Measurements from ENCODE around the gene RNF187. TPM values are rescaled to one million over a fixed set of nuclear protein-coding genes. Genes with fewer than 3 reads are reported as not detected.
A peak's percentile ranks its signal among the peaks of the same experiment; 100 is the strongest.
"Not testable (repeated sequence)": the region's sequence is repeated elsewhere in the genome, so short reads cannot be mapped to it uniquely, and the experiment has no call there.

Gene RNF187
- total RNA-seq, 1 donor from 2014 or later: 137 TPM

DNA sequence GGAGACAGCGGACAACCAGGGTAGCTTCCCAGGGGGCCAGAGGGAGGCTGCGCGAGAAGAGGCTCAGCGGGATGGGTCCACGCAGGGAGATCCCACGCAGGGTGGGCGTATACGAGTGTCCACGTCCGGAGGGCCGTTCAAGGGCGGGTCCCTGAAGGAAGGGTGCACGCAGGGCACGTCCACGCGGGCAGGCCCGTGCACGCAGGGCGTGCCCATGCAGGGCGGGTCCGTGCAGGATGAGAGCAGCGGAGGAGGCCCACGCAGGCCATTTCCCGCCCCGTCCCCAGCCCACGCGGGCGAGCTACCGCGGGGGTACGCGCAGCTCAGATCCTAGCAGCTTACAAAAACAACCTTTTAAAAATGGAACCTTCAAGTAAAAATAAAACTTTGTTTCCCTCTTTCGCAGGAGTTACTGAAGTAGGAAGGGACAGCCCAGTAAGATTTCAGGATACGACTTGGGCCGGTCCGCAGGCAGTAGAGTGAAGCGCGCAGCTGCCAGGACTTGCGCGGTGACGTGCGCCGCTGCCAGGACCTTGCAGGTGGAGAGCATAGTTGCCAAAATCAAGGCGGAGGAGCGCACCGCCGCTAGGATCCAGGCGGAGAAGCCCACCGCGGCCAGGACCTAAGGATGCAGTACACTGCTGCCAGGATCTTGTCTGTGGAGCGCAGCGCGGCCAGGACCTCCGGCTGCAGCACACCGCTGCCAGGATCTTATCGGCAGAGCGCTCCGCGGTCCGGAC, 416 bp upstream of the RNF187 start:
- DNase-seq (ENCODE audit: low read depth): peak; percentile 70

DNA sequence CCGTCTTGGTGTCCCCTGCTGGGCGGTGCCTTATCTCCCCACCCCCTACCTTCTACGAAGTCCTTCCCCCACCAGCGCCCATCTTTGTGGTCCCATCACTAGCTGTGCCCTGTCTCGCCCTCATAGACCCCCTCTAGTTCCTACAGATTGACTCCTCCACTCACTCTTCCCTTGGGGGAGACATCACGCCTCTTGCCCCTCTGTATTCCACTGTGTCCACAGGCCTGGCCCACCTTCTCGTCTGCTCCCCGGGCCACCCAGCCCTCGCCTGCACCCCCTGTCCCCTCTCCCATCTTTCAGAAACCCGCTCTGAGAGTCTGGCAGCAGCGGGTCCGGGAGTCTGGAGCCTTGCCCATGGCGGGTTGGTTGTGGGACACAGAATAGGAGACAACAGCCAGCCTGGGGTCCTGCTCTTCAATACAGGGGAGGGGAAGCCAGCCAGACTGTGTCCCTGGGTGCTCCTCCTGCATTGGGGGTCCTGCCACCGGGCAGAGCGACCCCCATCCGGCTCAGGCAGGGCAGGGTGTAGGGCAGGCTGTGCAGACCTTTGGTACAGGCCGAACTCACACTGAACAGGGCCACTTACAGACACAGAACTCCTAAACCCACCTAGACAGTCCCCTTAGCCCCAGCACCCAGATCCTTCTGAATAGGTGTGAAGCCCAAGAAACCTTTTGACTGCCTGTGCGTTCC, 1.1 kb downstream of the RNF187 start:
- no peak for DNase-seq (ENCODE audit: low read depth)

DNA sequence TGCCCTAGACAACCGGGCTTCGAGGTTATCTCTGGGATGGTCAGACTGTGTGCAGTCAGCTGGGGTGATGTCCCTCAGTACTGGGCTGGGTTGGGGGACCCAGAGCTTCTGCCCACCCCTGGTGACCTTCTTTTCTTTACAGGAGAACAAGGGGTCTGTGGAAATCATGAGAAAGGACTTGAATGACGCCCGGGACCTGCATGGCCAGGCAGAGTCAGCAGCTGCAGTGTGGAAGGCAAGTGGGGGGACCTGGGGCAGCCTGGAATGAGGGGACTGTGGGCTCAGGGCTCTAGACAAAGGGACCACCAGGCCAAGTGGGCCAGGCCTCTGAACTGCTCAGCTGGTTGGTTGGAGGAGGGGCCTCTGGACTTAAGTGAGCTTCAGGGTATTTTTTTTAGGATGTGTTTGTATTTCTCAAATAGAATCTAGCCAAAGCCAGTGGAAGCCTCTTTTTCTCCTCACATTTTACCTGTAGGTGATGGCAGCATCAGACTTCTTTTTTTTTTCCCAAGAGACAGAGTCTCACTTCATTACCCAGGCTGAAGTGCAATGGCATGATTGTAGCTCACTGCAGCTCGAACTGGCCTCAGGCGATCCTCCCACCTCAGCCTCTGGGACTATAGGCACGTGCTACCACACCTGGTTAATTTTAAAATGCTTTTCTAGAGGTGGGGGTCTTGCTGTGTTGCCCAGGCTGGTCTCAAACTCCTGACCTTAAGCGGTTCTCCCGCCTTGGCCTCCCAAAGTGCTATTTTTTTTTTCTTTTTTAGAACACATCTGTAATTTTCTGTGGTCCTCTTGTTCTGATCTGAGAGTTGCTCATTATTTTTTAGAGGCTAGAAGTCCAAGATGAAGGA, 1.9 kb downstream of the RNF187 start:
- no peak for DNase-seq (ENCODE audit: low read depth)

DNA sequence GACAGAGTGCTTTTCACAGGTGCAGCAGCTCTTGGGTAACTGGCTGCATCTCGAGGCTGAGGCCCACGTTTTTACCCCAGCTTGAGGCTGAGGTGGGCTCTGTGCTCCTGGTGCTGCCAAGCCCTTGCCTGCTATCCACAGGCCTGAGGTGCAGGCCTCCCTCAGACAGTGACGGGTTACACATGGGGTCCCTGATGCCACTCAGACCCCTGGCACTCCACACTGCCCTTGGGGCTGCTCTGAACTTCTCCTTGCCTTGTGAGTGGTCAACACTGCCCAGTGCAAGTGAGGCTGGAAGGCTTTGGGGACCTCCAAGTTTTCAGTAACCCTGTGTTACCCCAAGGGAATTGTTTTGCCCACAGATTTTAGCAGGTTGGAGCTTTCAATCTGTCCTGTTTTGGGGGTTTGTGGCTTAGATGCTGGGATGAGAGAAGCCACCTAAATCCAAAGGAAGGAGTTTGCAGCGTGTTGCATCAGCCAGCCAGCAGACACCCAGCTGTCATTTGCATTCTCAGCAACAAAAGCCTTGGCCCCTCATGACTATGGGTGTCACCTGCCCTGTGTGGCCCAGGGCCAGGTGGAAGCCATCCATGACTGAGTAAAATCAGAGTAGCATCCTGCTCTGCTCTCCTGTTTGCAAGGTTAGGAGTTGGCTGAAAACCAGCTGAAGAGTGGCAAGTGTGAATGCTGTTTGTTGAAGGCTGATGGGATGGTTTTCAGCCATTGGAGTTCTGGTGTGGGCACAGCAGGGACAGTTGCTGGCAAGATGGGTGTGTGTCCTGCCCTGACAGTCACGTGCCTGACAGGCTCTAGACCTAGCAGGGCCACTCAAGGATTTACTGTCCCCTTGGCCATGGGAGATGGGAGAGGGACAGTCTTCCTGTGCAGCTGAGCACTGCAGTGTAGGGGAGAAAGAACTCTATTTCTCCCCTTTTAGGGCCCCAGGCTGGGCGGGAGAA, 3.2 kb downstream of the RNF187 start:
- peak; percentile 13 for DNase-seq (ENCODE audit: low read depth)

DNA sequence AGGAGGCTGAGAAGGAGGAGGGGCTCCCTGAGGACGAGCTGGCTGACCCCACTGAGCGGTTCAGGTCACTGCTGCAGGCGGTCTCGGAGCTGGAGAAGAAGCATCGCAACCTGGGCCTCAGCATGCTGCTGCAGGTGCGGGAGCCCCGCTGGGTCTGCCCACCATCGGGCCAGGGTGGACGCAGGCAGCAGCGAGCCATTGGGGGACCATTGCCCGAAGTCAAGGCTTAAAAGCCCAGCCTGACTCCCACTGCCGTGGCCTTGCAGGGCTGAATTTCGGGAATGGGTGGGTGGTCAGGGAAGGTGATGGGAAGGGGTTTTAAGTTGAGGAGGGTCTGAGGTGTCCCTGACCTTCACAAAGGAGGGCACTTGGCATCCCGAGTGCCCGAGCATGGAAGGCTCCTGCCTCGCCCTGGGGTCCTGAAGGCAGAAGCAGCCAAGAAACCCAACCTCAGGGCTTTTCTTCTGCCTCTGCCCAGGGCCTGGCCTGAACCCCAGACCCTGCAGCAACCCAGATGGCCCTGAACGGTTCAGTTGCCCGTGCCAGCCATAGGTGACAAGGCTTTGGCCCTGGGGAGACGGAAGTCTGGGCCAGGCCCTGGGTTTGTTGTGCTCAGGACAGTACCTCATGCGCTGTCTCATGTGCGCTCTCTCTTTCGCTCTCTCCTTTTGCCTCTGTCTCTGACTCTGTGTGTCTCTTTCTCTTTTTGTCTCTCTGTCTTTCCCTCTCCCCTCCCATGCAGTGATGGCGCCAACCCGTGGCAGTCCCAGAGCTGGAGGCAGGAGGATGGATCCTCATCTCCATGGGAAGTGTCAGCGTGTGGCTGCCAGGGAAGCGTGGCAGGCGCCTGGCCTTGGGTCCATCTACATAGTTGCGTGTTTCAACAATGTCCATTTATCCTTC, 6.2 kb downstream of the RNF187 start:
- no peak for DNase-seq (ENCODE audit: low read depth)

DNA sequence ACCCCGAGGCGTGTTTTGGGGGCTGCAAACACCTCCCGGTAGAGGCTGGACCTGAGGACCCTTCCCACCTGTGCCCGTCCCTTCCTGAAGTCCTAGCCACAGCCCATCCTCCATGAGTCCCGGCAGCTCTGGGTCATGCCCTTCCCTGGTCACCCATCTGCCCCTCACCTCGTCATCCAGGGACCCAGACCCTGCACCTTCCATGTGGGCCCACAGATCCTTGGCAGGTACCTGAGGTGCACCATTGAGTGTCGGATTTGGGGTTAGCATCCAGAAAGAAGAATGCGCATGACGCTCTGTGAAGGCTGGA, 6.8 kb downstream of the RNF187 start:
- DNase-seq (ENCODE audit: low read depth): no peak

DNA sequence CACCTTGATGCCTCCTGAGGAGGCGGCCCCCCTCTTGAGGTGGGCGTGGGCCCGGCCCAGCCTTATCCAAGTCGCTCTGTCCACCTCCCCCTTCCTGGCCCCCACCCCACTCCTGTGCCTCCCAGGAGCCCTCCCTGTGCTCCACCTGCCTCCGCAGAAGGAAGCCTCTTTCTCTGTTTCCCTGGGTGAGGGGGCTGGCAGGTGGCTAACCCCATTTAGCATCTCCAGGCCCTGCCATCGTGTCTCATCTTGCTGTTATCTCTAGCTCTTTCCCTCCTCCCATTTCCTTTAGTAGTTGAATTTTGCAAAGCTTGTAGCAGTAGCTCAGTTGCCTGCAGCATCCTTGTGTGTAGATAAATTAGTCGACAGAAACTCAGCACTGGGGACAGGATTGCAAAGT, 7.2 kb downstream of the RNF187 start:
- no peak for DNase-seq (ENCODE audit: low read depth)

DNA sequence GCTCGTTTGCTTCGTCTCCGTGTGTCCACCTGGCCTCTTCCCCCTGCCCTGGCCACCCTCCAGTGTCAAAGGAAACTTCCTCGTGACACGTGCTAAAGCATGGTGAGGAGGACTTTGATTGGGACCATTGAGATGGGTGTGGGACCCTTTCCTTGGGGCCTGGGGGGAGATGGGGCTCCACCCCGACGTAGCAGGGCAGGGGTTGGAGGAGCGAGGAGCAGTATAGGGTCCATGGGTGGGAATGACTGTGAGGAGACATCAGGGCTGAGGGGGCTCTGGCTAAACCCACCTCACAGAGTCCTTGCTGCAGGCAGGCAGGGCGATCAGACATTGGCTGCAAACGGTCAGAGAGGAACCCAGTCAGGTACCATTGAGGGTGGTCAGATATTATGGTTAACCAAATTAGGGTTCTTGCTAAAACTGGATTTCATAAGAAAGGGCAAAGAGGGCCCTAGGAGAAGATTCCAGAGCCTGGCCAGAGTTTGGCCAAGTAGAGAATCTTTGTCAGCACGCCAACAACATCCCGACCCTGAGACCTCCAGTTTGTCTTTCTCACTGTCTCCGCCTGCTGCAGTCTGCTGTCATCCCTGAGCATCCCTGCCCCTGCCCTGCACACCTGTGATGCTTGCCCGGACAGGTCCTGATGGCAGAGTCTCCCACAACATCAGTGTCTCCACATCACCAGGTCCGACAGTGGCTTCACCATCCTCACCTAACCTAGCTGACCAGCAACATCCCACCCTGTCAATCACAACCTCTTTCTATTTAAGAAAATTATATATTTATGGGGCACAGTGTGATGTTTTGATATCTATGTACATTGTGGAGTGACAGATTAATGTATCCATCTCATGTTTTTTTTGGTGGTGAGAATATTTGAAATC, 8.0 kb downstream of the RNF187 start:
- no peak for DNase-seq (ENCODE audit: low read depth)

DNA sequence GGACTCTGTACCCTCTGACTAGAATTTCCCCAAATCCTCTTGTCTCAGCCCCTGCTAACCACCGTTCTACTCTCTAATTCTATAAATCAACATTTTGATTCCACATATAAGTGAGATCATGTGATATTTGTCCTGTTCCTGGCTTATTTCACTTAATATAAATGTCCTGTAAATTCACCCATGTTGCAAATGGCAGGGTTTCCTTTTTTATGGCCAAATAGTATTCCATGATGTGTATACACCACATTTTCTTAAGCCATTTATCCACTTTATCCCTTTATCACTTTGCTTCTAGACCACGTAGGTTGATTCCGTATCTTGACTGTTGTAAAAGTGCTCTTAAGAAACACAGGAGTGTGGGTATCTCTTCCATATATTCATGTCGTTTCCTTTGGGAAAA, 8.9 kb downstream of the RNF187 start:
- no peak for DNase-seq (ENCODE audit: low read depth)

DNA sequence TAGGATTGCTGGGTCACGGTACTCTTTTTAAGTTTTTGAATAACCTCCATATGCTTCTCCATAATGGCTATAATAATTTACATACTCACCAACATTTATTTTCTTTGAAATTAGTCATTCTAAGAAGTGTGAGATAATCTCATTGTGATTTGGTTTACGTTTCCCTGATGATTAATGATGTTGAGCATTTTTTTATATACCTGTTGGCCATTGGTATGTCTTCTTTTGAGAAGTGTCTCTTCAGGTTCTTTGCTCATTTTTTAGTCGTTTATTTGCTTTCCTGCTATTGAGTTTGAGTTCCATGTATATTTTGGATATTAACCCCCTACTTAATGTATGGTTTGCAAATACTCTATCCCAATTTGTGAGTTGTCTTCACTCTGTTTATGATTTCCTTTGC, 9.3 kb downstream of the RNF187 start:
- no peak for DNase-seq (ENCODE audit: low read depth)

DNA sequence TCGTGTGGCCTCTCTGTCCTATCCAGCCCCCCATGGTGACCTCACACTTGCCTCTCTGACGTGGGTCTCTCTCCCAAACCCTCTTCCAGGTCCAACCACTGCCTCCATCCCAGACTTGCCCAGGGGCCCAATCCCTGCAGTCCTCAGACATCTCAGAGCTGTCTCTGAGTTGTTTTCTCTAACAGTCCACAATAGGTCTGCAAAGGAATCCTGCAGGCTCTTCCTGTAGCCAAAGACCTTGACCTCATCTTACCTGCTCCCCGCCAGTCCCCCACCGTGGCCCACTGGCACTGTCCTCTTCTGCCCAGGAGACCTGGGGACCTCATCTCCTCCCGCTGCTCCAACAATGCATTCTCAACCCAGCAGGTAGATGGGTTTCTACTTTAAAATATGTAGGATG, 10.0 kb downstream of the RNF187 start:
- DNase-seq (ENCODE audit: low read depth): no peak

DNA sequence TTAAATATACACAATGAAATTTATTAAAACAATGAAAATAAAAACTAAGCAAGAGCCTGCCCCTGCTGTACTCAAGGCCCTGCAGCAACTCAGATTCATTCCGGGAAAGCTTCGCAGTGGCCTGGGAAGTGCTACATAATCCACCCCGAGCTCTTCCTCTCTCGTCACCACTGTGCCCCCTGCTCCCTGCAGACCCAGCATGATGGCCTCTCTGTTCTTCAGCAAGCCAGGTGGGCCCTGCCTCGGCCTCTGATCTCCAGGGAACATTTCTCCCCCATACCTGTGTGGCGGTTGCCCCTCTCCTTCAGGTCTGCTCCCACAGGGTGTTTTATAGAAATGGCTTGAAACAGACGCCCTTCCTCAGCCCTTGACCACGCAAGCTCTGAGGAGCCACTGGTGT, 10.6 kb downstream of the RNF187 start:
- no peak for DNase-seq (ENCODE audit: low read depth)

DNA sequence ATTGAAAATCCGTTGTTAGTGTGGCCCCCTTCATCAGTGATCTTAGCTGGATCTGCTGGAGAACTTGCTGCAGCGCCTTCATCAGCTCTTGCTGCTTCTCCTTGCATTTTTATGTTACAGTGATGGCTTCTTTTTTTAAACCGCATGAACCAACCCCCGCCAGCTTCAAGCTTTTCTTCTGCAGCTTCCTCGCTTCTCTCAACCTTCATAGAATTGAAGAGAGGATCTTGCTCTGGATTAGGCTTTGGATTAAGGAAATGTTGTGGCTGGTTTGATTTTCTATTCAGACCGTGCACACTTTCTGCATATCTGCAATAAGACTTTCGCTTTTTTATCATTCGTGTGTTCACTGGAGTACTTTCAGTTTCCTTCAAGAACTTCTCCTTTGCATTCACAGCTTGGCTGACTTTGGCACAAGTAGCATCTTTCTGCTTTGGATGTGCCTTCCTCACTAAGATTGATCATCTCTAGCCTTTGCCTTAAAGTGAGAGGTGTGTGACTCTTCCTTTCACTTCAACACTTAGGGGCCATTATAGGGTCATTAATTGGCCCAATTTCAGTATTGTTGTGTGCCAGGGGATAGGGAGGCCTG, 13.1 kb downstream of the RNF187 start:
- no peak for DNase-seq (ENCODE audit: low read depth)

DNA sequence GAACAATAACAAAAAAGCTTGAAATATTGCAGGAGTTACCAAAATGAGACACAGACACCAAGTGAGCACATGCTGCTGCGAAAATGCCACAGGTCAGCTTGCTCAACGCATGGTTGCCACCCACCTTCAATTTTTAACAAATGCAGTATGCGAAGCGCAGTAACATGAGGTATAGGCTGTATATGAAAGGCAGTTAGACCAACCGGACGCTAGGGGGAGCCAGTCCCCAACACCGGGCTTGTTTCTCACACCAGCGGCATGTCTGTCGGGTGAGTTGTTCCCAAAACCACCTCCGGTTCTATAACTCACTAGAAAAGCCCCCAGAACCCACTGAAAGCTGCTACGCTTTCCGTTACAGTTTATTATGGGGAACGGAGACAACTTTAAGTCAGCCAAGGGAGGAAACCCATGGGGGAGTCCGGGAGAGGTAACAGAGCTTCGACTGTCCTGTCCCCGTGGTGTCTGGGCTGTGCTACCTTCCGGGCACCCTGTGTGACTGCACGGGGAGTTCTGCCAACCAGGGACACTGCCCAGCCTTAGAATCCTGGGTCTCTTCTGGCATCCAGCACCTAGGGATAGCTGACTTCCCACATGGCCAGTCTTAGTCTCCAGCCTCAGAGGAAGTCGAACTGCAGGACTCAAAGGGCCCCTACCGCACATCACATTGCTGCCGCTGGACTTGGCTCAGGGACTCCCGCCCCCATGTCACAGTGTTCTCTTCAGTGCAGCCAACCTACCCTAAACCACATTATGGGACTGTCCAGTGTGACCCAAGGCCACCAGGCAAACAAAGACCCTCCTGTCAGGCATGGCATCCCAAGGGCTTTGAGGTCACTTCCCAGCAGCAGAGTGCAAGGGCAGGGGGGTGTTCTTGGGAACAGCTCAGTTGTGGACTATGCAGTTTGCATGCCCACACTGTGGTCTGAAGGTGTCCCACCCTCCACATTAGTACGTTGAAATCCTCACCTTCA, 14.0 kb downstream of the RNF187 start:
- DNase-seq (ENCODE audit: low read depth): peak; percentile 65

DNA sequence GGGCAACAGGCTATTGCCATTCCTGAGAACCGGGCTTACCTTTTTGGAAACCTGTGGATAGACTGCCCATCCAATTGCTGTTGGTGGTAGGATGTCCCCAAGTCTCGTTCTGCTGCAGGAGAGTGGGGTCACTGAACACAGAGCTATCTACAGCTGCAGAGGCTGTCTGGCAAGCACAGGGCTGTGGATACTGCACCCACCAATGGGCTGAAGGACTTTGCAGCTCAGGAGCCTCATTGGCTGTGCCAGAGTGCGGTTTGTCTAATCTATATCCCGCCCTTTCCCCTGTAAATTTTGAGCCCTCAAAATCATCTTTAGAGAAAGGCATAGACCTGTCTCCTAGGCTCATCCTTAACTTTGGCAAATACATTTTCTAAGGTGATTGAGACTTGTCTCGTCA, 15.3 kb downstream of the RNF187 start:
- DNase-seq (ENCODE audit: low read depth): no peak

DNA sequence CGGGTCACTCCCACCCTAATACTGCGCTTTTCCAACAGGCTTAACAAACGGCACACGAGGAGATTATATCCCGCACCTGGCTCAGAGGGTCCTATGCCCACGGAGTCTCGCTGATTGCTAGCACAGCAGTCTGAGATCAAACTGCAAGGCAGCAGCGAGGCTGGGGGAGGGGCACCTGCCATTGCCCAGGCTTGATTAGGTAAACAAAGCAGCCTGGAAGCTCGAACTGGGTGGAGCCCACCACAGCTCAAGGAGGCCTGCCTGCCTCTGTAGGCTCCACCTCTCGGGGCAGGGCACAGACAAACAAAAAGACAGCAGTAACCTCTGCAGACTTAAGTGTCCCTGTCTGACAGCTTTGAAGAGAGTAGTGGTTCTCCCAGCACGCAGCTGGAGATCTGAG, 18.8 kb downstream of the RNF187 start:
- not testable (repeated sequence) for DNase-seq (ENCODE audit: low read depth)

DNA sequence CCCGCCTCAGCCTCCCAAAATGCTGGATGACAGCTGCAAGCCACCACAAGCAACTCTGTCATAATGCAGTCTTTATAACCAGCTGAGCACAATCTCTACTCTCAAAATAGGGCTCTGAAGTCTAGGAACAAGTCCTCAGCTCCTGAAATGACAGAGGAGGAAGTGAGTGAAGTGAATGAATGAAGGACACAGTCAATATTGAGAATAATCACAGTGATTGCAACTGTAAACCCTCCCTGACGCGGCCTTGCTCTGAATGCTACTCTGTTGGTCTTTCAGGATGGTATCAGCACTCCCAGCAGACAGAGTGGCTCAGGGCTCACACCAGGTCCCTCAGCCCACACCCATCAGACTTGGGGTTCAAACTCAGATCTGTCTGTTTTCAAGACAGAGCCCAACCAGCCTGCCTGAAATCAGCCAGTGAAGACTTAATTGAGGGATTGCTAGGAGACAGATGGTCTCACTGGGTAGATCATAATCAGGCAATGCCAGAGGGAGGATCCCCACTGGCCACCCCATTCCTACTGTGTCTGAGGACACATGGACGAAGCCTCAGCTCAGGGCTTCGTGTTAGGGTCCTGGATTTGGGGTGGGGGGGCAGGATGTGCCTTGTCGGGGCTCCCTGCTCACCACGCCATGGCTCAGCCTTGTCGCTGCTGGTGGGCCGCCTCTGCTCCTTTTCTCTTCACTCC, 20.9 kb downstream of the RNF187 start:
- DNase-seq (ENCODE audit: low read depth): no peak
